GM10266 (cell line): Measurements from ENCODE around the gene HAPLN1.

Experiments used
- DNase-seq: peaks from one replicate; pipeline ENCODE4 v3.0.0; 2012; ENCODE audit errors: extremely low spot score
- TF ChIP-seq, protein P1 (sequence below): IDR thresholded peaks from 2 replicates; pipeline ENCODE4 v1.5.1; 2012; ENCODE audit warnings: mild to moderate bottlenecking, low read depth; ENCODE audit not compliant: control insufficient read depth, insufficient read depth; ENCODE audit errors: missing control alignments

The HAPLN1 gene

DNA sequence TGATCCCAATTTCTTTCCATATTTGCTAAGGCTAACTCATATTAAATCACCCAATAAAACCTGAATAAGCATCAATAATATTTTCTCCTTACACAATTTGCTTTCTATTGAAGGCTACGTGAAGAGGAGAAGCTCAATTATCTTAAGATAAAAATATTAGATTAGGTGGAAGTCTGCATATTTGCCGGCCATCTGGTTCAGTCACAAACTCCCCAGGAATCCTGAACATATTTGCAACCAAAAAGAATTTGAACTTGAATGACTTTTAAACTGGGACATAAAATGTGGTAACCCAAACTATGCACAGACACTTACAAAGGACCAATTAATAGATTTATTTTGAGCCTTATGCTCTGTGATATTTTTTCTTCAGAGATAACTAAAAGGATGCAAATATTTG lies 92.3 kb downstream of the HAPLN1 start:
- no peak for DNase-seq
- TF ChIP-seq, protein P1, sequence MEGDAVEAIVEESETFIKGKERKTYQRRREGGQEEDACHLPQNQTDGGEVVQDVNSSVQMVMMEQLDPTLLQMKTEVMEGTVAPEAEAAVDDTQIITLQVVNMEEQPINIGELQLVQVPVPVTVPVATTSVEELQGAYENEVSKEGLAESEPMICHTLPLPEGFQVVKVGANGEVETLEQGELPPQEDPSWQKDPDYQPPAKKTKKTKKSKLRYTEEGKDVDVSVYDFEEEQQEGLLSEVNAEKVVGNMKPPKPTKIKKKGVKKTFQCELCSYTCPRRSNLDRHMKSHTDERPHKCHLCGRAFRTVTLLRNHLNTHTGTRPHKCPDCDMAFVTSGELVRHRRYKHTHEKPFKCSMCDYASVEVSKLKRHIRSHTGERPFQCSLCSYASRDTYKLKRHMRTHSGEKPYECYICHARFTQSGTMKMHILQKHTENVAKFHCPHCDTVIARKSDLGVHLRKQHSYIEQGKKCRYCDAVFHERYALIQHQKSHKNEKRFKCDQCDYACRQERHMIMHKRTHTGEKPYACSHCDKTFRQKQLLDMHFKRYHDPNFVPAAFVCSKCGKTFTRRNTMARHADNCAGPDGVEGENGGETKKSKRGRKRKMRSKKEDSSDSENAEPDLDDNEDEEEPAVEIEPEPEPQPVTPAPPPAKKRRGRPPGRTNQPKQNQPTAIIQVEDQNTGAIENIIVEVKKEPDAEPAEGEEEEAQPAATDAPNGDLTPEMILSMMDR, result no peak

- no peak for DNase-seq
- TF ChIP-seq, protein P1, result no peak
Observed at GRCh38 chr5:83614841-83615240, 105.8 kb downstream of the HAPLN1 start.

GRCh38 chr5:83608122-83608521 lies 112.5 kb downstream of the HAPLN1 start:
- DNase-seq, result peak; percentile 21
- TF ChIP-seq, protein P1, result peak; percentile 40

DNA sequence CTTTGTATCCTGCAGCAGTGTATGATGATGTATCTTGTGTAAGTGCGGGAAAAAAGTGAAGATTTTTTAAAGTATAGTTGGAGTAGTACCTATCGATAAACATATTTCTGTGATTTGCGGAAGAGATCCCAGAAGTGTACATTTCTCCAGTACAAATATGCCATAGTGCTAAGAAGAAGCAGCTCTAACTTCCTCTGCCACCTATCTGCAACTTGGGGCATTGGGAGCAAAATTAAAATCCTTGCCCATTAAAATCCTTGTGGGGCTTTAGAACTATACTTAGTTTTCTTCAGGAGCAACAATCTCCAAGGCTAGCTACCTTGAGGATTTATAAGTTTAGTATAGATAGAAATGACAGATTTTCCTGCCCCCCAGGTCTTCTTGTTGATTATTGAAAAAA lies 125.4 kb downstream of the HAPLN1 start:
- TF ChIP-seq, protein P1, result no peak
- no peak for DNase-seq

DNA sequence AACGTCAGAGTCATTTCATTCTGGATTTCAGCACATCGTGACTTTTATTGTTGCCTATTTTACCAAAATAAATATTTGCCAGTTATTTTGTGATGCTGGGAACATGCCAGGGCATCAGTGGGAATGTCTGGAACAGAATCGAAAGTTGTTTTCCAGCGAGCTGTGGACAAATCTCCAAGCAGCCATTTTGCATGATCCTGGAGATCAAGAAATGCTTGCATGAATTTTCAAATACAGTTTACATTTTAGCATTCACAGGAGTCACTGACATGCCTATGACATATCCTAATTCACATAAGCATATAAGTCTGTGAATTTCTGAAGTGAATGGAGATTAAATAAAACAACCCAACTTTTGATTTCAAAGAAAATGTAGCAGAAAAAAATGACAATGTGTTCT lies 129.7 kb downstream of the HAPLN1 start:
- no peak for DNase-seq
- TF ChIP-seq, protein P1, result no peak

DNA sequence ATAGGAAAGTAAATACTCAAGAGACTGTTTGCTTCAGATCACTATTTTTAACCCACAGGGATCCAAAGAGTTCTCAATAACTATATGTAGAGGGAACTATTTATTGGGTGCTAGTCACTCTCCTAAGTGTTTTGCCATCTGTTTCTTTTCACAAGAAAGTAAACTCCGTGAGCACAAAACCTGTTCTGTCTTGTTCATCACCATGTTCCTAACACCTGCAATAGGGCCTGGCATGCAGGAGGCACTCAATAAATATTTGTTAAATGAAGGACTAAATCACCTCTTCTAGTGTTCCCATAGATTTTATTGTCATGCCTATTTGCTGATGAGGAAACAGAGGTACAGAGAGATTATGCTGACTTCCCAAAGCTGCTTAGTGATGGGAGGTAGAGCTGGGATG lies 130.9 kb downstream of the HAPLN1 start:
- no peak for DNase-seq
- TF ChIP-seq, protein P1, result no peak
